CD4-positive, alpha-beta T cell treated with Interleukin-12 subunit alpha and Interleukin-12 subunit beta, for 1 hour (primary cell): ENCODE data around the gene CES1.
"Not testable (repeated sequence)": the region's sequence is repeated elsewhere in the genome, so short reads cannot be mapped to it uniquely, and the experiment has no call there.

Experiments
- DNase-seq: peaks from one replicate; pipeline ENCODE4 v3.0.0-alpha.2; 2020

CES1 gene

GRCh38 chr16:55830658-55831294 lies 2.1 kb downstream of the CES1 start:
- no peak for DNase-seq

- DNase-seq: not testable (repeated sequence)
Measured at GRCh38 chr16:55829232-55829631, 3.7 kb downstream of the CES1 start.

GRCh38 chr16:55828680-55829079 lies 4.2 kb downstream of the CES1 start:
- no peak for DNase-seq

- DNase-seq: no peak
Measured at GRCh38 chr16:55825115-55825728, 7.7 kb downstream of the CES1 start.

GRCh38 chr16:55824473-55825000 lies 8.4 kb downstream of the CES1 start:
- no peak for DNase-seq

GRCh38 chr16:55822280-55822810 lies 10.6 kb downstream of the CES1 start:
- DNase-seq: no peak

- no peak for DNase-seq
Measured at GRCh38 chr16:55821210-55821609, 11.7 kb downstream of the CES1 start.

- no peak for DNase-seq
Measured at GRCh38 chr16:55820615-55821014, 12.3 kb downstream of the CES1 start.

GRCh38 chr16:55817236-55817912 lies 15.5 kb downstream of the CES1 start:
- no peak for DNase-seq

GRCh38 chr16:55816222-55816621 lies 16.7 kb downstream of the CES1 start:
- not testable (repeated sequence) for DNase-seq

- no peak for DNase-seq
Measured at GRCh38 chr16:55815320-55815719, 17.6 kb downstream of the CES1 start.

- DNase-seq: not testable (repeated sequence)
Measured at GRCh38 chr16:55814174-55814573, 18.7 kb downstream of the CES1 start.

GRCh38 chr16:55813730-55814129 lies 19.2 kb downstream of the CES1 start:
- DNase-seq: not testable (repeated sequence)

- no peak for DNase-seq
Measured at GRCh38 chr16:55812951-55813350, 19.9 kb downstream of the CES1 start.

- no peak for DNase-seq
Measured at GRCh38 chr16:55811811-55812210, 21.1 kb downstream of the CES1 start.

GRCh38 chr16:55810451-55810961 lies 22.4 kb downstream of the CES1 start:
- no peak for DNase-seq

- DNase-seq: no peak
Measured at GRCh38 chr16:55809851-55810250, 23.0 kb downstream of the CES1 start.

GRCh38 chr16:55809386-55809785 lies 23.5 kb downstream of the CES1 start:
- no peak for DNase-seq

GRCh38 chr16:55808286-55808685 lies 24.6 kb downstream of the CES1 start:
- not testable (repeated sequence) for DNase-seq

- DNase-seq: not testable (repeated sequence)
Measured at GRCh38 chr16:55805104-55805503, 27.8 kb downstream of the CES1 start.

GRCh38 chr16:55803681-55804080 lies 29.2 kb downstream of the CES1 start:
- not testable (repeated sequence) for DNase-seq

- not testable (repeated sequence) for DNase-seq
Measured at GRCh38 chr16:55792934-55793374, 39.9 kb downstream of the CES1 start.

- DNase-seq: not testable (repeated sequence)
Measured at GRCh38 chr16:55791512-55791911, 41.4 kb downstream of the CES1 start.
